ENCODE data around the gene FOXO1. TPM values are rescaled to one million over a fixed set of nuclear protein-coding genes. Genes with fewer than 3 reads are reported as not detected.
A peak's percentile ranks its signal among the peaks of the same experiment; 100 is the strongest.

FOXO1 gene
- polyA plus RNA-seq, 5 donors: 9.4 to 13.7 (median 12.6) TPM

DNA sequence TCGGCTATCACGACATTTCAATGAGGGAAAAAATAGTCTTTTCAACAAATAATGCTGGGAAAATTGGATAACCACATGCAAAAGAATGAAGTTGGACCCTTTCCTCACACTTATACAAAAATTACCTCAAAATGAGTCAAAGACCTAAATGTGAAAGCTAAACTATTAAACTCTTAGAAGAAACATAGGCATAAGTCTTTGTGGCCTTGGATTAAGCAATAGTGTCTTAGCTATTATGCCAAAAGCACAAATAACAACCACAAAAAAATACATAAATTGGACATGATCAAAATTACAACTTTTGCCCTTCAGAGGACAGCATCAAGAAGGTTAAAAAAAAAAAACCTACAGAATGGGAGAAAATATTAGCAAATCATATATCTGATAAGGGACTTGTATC, 156.6 kb downstream of the FOXO1 start:
- DNase-seq: no peak

DNA sequence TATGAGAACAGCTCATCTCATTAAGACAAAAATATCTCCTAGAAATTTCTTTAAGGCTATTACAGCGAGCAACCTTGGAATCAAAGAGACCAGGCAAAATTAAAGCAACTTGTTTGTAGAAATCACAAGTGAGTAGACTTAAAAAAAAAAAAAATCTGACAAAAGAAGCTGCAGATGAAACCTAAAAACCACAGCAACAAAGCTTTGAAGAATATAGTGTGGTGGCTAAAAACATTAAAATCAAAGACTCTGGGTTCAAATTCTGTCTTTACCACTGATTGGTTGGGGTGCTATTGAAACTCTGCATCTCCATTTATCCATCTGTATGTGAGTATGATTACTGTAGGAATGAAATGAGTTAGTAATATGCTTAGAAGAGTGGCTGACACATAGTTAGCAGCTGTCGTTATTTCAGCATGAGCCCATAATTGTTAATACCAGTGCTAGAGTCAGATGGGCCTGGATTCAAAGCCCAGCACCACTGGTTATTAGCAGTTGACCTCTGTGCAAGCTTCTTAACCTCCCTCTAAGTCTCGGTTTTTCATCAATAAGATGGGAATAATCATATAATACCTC, 157.6 kb downstream of the FOXO1 start:
- DNase-seq: no peak

DNA sequence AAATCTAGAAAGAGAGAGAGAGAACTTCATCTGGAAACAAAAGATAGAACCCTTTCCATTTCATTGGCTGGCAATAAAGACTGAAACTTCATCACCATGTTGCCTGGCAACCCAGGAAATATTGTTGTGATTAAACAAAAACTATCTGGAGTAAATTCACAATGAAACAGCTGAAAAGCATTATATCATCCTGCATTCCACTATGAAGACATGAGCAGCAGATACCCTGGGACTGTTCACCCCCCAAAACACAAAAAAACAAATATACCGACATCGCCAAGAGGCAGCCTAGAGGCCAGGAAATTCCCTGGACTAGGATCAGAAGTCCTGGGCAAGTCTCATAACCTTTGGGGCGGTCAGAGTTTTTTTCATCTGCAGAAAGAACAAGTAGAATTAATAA, 158.3 kb downstream of the FOXO1 start:
- DNase-seq: peak; percentile 29 to 34

DNA sequence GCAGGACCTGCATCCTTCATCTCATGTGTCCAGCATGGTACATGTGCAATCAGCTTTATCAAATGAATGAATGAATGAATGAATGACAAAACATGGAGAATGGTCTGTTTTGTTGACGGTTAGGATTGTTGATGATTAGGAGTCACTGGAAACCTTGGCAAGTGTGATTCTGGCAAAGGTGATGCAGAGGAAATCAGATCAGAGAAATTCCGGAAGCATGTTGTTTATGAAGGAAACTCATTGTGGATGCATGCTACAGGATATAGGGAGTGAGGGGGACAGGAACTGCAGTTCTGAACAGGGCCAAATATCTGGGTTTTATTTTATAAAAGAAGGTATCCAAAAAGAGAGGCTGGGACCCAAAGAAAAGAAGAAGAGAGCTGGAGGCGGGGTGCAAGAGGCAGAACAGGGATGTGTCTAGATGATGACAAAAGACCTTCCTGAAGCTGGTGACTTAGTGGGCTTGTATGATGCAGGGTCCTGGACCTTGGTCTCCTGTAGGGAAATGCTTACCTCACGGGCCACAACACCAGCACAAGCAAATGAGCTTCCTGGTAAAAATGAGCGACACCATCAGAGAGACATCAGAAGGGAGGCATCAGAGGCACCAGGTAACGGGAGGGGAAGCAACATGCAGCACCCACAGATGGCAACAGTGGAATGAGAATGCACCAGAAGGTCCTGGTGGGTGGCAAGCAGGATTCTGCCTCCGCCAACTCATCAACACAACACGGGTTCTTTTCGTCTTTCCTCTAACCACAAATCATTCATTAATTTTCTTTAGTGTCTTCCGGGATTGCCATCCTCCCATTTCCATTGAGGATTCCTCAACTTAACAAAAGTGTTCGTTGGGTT, 159.6 kb downstream of the FOXO1 start:
- DNase-seq: no peak

Other genes with a start within 250 kb of the FOXO1 start
- 10 to 100 TPM; 42.9 to 61.1 (median 53.3) TPM for gene MRPS31, start 104.5 kb upstream of the FOXO1 start, polyA plus RNA-seq (ENCODE audit: insufficient read depth in 1 of 5, insufficient read length in 5 of 5, low replicate concordance in 1 of 5)
- 10 to 100 TPM; 12.2 to 15.5 (median 14.2) TPM for gene SLC25A15, start 123.0 kb upstream of the FOXO1 start, polyA plus RNA-seq (ENCODE audit: insufficient read depth in 1 of 5, insufficient read length in 5 of 5, low replicate concordance in 1 of 5)